ENCODE data around the gene MACROD2.

DNA sequence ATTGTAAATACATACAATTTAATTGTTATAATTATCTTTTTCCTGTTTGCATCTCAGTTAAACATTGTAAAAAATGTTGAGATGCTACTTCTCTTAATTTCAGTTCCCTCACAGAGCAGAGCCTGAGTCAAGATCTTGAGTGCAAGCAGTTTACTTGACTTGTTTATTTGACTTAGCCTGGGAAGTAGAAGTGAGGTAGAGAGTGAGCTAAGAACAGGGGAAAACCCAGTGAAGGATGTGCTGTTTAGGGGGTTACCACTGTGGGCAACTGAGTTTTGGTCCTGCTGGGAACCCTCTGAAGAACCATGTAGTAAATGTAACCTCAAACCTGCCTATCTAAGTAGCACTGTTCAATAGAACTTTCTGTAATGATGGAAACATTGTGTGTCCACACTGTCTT is 837.3 kb downstream of the MACROD2 start:
- TF ChIP-seq EZH2 (IDR thresholded peaks at IDR 0.05; ENCODE audit: borderline replicate concordance, insufficient read depth, low read depth, low read length, poor library complexity, severe bottlenecking) = no peak
- TF ChIP-seq, protein P1, sequence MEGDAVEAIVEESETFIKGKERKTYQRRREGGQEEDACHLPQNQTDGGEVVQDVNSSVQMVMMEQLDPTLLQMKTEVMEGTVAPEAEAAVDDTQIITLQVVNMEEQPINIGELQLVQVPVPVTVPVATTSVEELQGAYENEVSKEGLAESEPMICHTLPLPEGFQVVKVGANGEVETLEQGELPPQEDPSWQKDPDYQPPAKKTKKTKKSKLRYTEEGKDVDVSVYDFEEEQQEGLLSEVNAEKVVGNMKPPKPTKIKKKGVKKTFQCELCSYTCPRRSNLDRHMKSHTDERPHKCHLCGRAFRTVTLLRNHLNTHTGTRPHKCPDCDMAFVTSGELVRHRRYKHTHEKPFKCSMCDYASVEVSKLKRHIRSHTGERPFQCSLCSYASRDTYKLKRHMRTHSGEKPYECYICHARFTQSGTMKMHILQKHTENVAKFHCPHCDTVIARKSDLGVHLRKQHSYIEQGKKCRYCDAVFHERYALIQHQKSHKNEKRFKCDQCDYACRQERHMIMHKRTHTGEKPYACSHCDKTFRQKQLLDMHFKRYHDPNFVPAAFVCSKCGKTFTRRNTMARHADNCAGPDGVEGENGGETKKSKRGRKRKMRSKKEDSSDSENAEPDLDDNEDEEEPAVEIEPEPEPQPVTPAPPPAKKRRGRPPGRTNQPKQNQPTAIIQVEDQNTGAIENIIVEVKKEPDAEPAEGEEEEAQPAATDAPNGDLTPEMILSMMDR (IDR thresholded peaks at IDR 0.05) = no peak
